Pancreas (tissue), 10 donors: Measurements from ENCODE around the gene ESPN. TPM values are rescaled to one million over a fixed set of nuclear protein-coding genes. Genes with fewer than 3 reads are reported as not detected.

Experiments used
- ATAC-seq, 4 donors: fragments of 200-7000 bp; cut with Tn5 transposase; one replicate each; pipeline versions ENCODE4 v1.8.0 to v1.9.1; 2020; ENCODE audit warnings: mild to moderate bottlenecking in 4 of 4, moderate library complexity in 4 of 4
- DNase-seq, 6 donors: peaks; one replicate each; pipeline ENCODE4 v3.0.0-alpha.2; 2020
- FAIRE-seq: peaks from 2 replicates; lab custom pipeline; 2012; peaks lifted over from hg19 to GRCh38; lab: Jason Lieb, UNC
- H3K27ac ChIP-seq, 4 donors: fragments of 200-600 bp; sonication (generic); 1 replicate in 3 of 4; 2 replicates in 1 of 4; pipeline versions ENCODE4 v1.5.0 to v1.8.0; 2020
- H3K27me3 ChIP-seq, 4 donors: fragments of 200-600 bp; one replicate each; pipeline ENCODE4 v1.8.0; 2021
- H3K36me3 ChIP-seq, 3 donors: fragments of 200-600 bp; sonication (generic) in 1 of 3; one replicate each; pipeline versions ENCODE4 v1.5.0 to v1.8.0; 2020 to 2021
- H3K4me1 ChIP-seq, 3 donors: fragments of 200-600 bp; one replicate each; pipeline ENCODE4 v1.8.0; 2021
- H3K4me3 ChIP-seq, 4 donors: fragments of 200-600 bp; sonication (generic) in 2 of 4; one replicate each; pipeline versions ENCODE4 v1.5.0 to v1.8.0; 2020 to 2021
- H3K9me3 ChIP-seq, 4 donors: fragments of 200-600 bp; one replicate each; pipeline ENCODE4 v1.8.0; 2021
- CTCF ChIP-seq, 4 donors: fragments of 200-600 bp; sonication (generic) in 3 of 4; IDR thresholded peaks; one replicate each; pipeline versions ENCODE4 v1.5.0 to v1.8.0; 2021; ENCODE audit warnings: antibody characterized with exemption in 4 of 4
- WGBS, 2 donors: extraction: QIAGEN DNeasy Blood & Tissue Kit; methylation state at CpG; one replicate each; pipeline ENCODE4 v1.1.7; 2013; 5-methylcytosine and 5-hydroxymethylcytosine counted together
- intact Hi-C, 3 donors: fragments of 100-400 bp; cut with DNase I; formaldehyde crosslinking; loops; one replicate each; pipeline versions ENCODE4 v1.11.1 to v1.14.2; 2022
- polyA plus RNA-seq, 2 donors: library from polyadenylated mRNA; stranded (reverse); fragments of 200-250 nt; gene quantifications; one replicate each; pipeline ENCODE4 v1.2.3, GENCODE V29; 2013
- total RNA-seq, 6 donors: library from RNA; stranded (reverse); fragmentation: NEBNext Ultra II Directional in 4 of 6; extraction: Animal tissue kit (Norgen Biotek cat#: 25700) in 4 of 6; gene quantifications; one replicate each; pipeline versions ENCODE4 v1.2.1 to v1.2.4, GENCODE V29; 2021 to 2023
- donor health status: healthy with polysubstance abuse.
- donor health status: DM: no; HTN: no; CAD: no; lungs with moderate emphysema.
- donor health status: DM: no; HTN: no; CAD: no.
- donor health status: control.
- donor health status: control.
- donor health status: Bipolar disorder and iron deficiency.
- donor health status: DM: yes; HTN: yes; CAD: no.
- donor health status: DM: no; HTN: no; CAD: no.
- donor health status: DM: no; HTN: no; CAD: no.
- donor health status: DM: yes; HTN: yes; CAD: no.

The ESPN gene
- total and polyA plus RNA-seq, 8 donors: 0.28 to 2.5 (median 0.68) TPM

- no peak overlapping the region for H3K27ac ChIP-seq
- H3K4me3 ChIP-seq: no peak overlapping the region
- DNase-seq (no peak), FAIRE-seq (no peak), ATAC-seq (no peak)
- TF ChIP-seq CTCF (IDR thresholded peaks at IDR 0.05): no peak
- no peaks in the 10 kb centered on the region for H3K4me1 ChIP-seq
- intact Hi-C loops: no loop called here
- H3K27me3 ChIP-seq: no peaks in the 10 kb centered on the region
- WGBS, 2 donors: 91 to 93% methylated on average over 5 of the region's 5 CpGs
- no peaks in the 10 kb centered on the region for H3K9me3 ChIP-seq
- no peaks in the 10 kb centered on the region for H3K36me3 ChIP-seq
Observed at GRCh38 chr1:6476483-6476882, 51.9 kb downstream of the ESPN start.

- H3K27ac ChIP-seq: no peak overlapping the region
- intact Hi-C loops: no loop called here
- no peaks in the 10 kb centered on the region for H3K27me3 ChIP-seq
- H3K9me3 ChIP-seq: no peaks in the 10 kb centered on the region
- WGBS, 2 donors: 83 to 87% methylated on average over 24 of the region's 24 CpGs
- H3K4me1 ChIP-seq: no peaks in the 10 kb centered on the region
- peak in 3 of 6 donors; percentile 21 to 50 (median 46) for DNase-seq
- no peak for FAIRE-seq
- no peak overlapping the region for H3K4me3 ChIP-seq
- no peak for ATAC-seq
- no peak for TF ChIP-seq CTCF (IDR thresholded peaks at IDR 0.05)
- H3K36me3 ChIP-seq: no peaks in the 10 kb centered on the region
Observed at GRCh38 chr1:6477039-6477820, 52.7 kb downstream of the ESPN start.

- DNase-seq: no peak
- no peak overlapping the region for H3K27ac ChIP-seq
- 86 to 88% methylated on average over 5 of the region's 5 CpGs for WGBS, 2 donors
- H3K4me1 ChIP-seq: no peaks in the 10 kb centered on the region
- H3K27me3 ChIP-seq: no peaks in the 10 kb centered on the region
- ATAC-seq: no peak
- H3K4me3 ChIP-seq: no peak overlapping the region
- intact Hi-C loops: loop anchor here in 1 of 3 donors (10.0 kb wide), 1 partner anchor 163 kb away; no protein-coding TSS in a partner anchor
- H3K9me3 ChIP-seq: no peaks in the 10 kb centered on the region
- no peak for FAIRE-seq
- no peaks in the 10 kb centered on the region for H3K36me3 ChIP-seq
- TF ChIP-seq CTCF (IDR thresholded peaks at IDR 0.05): no peak
Observed at GRCh38 chr1:6481820-6482219, 57.2 kb downstream of the ESPN start.

GRCh38 chr1:6483017-6483760 is 58.6 kb downstream of the ESPN start:
- intact Hi-C loops: loop anchor here in 1 of 3 donors (10.0 kb wide), 1 partner anchor 162 kb away; no protein-coding TSS in a partner anchor
- H3K27ac ChIP-seq: no peak overlapping the region
- H3K27me3 ChIP-seq: no peaks in the 10 kb centered on the region
- WGBS, 2 donors: 74 to 82% methylated on average over 14 of the region's 14 CpGs
- no peaks in the 10 kb centered on the region for H3K4me1 ChIP-seq
- DNase-seq: peak in 1 of 6 donors; percentile 12
- H3K4me3 ChIP-seq: no peak overlapping the region
- TF ChIP-seq CTCF (IDR thresholded peaks at IDR 0.05): no peak
- no peak for FAIRE-seq
- no peaks in the 10 kb centered on the region for H3K36me3 ChIP-seq
- no peaks in the 10 kb centered on the region for H3K9me3 ChIP-seq
- peak in 1 of 4 donors; percentile 34 for ATAC-seq
